Stromal cell of bone marrow (primary cell): Measurements from ENCODE around the gene MCRIP2.

Experiments used
- DNase-seq: peaks from one replicate; pipeline ENCODE4 v3.0.0-alpha.2; 2012; ENCODE audit warnings: low read depth

Gene MCRIP2

DNA sequence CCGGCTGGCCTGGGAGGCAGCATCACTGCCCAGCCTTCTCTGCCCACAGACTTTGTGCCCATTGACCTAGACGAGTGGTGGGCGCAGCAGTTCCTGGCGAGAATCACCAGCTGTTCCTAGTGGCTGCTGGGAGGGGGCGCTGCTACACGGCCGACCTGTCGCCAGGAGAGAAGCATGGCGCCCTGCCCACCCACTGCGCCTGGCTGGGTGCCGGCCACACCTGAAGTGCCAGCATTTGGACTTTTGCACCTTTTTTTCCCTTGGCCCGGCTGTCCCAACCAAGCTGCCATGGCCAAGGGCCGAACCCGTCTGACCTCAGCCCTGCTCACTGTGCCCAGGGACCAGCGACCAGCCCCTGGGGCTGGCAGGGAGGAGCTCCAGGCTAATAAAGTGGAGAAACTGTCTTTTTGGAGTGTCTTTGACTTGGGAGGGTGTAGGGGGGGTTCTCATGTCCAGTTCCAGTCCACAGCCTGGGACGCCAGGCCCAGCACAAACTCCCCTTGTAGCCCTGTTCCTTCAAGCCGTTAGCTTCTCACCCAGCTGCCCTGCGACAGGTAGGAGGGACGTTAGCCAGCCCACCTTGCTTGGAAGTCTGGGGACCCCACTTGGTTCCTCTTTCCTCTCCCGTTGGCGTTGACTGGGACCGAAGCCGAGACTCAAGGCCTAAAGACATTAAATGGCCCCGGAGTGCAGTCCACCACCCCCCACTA lies 6.6 kb downstream of the MCRIP2 start:
- DNase-seq, result no peak

DNA sequence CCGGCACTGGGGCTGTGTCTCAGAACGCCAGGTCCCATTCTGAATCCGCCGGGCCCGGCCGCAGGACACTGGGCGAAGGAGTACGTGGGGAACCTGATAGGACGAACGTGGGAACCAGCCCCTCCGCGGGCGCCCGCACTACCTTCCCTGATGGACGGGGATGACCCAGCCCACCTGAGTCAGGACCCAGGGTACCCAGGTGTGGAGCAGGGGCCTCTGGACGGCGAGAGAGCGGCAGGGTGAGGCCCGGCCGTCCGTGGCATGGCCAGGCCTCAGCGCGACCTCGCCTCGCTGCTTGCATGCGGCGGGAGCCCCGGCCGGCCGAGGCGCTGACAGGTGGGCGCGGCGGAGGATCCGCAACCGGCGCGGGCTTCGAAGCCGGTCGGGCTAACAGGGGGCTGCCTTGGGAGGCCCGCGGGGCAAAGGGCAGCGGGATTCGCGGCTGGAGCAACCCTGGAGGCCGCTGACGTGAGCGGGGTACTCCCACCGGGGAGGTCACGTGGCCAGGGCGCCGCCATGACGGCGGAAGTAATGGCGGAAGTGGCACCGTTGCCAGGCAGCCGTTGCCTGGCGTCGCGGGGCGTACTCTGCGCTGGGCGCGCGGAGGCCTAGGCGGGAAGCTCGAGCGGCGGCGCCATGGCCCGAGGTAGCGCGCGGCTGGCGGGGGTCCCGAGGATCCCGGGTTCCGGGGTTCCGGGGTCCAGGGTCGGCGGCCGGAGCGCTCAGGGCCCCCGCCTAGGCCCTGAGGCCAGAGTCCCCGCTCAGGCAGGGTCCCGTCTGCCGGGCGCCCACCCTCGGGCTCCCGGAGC lies 7.4 kb downstream of the MCRIP2 start, which contains the start of gene WDR90:
TSS of gene WDR90 (plus strand) at position 585 of the 809 bp plus-strand sequence. CDS start at position 637, 52 bp downstream.
- DNase-seq, result peak; percentile 83

DNA sequence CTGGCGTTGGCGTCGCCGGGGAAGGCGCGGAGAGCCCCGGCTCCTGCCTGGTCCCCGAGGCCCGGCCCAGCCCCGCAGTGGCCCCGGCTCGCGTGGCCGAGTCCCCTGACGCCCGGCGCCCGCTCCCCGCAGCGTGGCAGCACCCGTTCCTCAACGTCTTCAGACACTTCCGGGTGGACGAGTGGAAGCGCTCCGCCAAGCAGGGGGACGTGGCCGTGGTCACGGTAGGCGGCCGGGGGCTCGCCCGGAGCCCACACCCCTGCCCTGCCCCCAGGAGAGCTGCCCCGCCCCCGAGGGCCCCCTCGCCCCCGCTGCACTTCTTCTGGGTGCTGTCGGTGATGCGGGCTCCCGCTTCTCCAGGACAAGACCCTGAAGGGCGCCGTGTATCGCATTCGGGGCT lies 8.0 kb downstream of the MCRIP2 start:
- DNase-seq, result no peak

DNA sequence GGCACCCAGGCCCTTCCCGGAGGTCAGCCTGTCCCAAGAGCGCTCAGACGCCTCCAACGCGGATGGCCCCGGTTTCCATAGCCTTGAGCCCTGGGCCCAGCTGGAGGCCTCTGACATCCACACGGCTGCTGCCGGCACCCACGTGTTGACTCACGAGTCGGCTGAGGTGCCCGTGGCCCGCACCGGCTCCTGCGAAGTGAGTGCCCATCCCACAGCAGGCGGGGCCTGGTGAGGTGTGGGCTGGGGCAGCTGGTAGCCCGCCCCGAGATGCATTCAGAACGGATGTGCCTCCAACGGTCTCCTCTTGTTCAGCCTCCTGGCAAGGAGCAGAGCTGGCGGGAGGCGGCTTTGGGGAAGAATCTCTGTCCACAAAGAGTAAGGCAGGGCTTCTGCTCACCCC lies 10.2 kb downstream of the MCRIP2 start:
- no peak for DNase-seq

DNA sequence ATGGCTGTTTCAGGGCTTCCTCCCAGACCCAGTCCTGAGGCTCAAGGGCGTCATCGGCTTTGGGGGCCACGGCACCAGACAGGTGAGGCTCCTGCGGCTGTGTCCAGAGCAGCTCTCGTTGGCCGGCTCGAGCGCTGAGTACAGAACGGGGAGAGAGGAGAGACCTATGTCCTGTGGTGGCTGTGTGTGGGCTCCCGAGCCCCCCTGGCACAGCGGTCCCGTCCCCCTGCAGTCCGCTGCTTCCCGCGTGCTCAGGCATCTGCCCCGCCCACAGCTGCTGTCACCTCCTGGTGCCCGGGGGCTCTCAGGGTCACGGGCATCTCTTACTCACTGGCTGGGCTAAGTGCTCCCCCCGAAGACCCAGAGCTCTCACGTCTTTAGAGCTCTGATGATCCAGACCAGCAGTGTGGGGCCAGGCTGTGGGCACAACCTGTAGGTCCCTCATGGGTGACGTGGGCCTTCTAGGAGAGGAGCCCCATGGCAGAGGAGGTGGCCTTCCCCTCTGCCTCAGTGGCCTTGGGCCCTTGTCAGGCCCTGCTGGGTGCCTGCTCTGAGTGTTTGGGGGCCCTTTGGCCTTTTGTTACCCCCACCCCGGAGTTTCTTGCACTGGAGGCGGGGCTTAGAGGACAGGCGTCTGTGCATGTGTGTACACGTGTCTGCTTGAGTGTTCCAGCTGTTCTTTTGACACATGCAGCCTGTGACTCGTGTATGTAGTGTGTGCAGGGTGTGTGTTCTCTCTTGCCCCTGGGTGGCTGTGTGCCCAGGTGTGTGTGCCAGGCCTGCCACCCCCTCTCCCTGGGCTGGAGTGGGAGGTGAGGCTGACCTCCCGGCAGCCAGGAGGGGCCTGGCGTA lies 11.1 kb downstream of the MCRIP2 start:
- DNase-seq, result no peak

DNA sequence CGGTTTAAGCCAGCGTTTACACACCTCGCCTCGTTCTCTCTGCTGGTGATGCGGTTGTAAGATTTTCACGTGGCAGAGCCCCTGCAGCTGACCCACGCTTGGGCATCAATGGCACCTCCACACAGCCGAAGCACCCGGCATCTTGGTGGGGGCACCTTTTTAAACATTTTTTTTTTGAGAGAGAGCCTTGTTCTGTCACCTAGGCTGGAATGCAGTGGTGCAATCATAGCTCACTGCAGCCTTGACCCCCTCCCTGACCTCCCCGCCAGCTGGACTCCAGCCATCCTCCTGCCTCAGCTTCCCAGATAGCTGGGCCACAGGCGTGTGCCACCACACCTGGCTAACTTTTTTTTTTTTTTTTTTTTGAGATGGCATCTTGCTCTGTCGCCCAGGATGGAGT lies 12.4 kb downstream of the MCRIP2 start:
- no peak for DNase-seq

DNA sequence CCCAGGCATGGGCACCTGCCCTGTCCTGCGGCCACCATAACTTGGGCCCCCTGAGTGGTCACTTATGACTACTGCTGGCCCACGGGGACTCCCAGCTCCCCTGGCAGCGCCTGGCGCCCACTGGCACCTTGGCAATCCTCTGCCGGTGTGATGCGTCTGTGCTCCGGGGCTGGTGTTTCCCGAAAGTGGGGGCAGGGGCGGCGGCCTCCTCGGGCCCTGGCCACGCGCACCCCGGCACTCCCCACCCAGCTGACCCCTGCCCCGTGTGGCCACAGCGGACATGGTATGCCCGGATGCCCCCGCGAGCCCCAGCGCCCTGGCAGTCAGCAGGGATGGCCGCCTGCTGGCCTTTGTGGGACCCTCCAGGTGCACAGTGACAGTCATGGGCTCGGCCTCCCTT lies 15.9 kb downstream of the MCRIP2 start:
- DNase-seq, result no peak

DNA sequence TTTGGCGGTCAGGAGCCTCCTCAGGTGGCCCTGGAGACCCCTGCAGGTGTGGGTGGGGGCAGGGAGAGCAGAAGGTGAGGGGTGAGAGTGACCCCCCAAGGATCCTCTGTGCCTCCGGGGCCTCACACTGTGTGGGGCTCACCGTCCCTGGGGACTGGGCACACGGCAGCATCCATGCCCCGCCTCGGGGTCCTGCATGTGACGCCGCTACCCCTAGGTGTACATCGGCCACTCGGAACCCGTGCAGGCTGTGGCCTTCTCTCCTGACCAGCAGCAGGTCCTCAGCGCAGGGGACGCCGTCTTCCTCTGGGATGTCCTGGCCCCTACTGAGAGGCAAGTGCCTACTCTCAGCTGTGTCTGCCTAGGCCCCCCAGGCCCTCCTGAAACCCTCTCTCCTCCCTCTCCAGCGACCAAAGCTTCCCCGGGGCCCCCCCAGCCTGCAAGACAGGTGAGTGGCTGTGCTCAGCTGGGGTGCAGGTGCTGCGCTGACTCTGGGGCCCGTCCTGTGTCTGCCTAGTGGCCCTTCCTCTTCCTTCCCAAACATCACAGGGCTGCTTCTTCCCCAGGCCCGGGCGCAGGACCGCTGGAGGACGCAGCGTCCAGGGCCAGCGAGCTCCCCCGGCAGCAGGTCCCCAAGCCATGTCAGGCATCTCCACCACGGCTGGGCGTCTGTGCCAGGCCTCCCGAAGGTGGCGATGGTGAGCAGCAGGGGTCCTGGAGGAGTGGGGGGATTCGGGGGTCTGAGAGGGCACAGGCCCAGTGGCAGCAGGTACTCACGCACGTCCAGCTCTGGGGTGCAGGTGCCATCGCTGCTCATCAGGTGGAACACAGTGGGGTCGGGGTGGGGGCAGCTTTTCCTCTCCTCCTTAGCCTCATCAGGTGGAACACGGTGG lies 17.3 kb downstream of the MCRIP2 start:
- no peak for DNase-seq

DNA sequence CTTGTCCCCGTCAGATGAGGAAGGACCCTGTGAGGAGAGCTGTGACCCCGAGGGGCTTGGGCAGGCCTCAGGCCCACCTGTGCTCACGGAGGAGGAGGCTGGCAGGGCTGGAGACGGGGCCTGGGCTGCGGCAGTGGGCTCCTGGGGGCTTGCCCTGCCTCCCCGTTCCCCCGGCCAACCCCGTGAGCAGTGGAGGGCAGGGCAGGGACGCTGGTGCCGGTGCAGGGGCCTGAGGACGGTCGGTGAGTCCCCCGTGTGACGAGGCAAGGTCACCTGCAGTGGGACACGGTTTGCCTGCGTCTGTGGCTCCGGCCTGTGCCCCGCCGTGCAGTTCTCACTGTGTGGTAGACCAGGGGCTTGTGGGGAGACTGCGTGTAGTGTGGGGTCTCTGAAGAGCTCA lies 18.0 kb downstream of the MCRIP2 start:
- DNase-seq, result no peak

DNA sequence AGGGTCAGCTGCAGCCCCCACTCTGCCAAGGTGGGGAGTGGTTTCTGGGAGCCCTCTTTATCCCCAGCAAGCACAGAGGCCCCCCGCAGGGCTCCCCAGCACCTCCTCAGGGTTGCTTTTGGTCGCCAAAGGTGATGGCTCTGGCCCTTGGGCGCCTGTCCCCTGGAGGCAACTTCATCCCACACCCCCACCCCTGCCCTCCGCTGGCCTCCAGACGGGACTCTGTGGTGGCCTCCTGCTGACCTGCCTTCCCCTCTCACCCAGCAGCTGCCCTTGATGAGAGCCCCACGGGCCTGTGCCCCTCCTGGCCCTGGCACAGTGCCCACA lies 18.5 kb downstream of the MCRIP2 start:
- no peak for DNase-seq

DNA sequence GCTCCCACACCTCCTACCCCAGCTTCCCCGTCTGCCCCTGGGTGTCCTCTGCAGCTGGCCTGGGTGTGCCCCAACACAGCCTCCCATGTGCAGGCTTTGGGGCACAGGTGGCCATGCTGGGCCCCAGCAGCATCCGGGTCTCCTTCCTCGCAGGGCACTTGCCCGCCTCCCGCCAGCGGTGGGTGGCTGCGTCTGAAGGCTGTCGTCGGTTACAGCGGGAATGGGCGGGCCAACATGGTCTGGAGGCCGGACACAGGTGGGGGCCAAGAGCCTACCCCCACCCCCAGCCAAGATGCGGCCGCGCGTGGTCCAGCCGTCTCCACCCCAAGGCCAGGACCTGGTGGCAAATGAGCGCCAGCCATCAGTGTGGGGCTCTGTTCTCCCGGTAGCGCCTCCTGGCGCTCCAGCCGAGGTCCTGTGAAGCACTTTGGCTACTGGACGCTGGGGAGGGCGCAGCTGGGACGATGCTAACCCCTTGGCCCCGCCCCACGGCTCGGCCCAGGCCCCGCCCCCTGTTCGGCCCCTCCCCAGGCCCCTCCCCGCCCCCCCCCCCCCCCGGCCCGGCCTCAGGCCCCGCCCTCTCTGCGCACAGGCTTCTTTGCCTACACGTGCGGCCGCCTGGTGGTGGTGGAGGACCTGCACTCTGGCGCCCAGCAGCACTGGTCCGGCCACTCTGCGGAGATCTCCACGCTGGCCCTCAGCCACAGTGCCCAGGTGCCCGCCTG lies 19.0 kb downstream of the MCRIP2 start:
- DNase-seq, result peak; percentile 57

DNA sequence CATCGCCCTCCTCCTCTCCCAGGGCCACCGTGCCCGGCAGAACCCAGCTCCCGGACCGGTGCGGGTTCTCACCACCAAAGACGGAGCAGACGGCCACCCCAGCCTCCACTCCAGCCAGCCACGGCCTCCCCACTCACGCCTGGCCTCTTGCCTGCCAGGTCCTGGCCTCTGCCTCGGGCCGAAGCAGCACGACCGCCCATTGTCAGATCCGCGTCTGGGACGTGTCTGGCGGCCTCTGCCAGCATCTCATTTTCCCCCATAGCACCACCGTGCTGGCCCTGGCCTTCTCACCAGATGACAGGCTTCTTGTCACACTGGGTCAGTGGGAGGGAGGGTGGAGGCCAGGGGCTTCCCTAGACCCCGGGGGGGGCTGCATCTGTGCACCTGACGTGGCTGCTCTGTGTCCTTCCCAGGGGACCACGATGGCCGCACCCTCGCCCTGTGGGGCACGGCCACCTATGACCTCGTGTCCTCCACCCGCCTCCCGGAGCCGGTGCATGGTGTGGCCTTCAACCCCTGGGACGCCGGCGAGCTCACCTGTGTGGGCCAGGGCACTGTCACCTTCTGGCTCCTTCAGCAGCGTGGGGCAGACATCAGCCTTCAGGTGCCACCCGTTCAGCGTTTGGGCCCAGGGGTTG lies 19.7 kb downstream of the MCRIP2 start:
- DNase-seq, result no peak

DNA sequence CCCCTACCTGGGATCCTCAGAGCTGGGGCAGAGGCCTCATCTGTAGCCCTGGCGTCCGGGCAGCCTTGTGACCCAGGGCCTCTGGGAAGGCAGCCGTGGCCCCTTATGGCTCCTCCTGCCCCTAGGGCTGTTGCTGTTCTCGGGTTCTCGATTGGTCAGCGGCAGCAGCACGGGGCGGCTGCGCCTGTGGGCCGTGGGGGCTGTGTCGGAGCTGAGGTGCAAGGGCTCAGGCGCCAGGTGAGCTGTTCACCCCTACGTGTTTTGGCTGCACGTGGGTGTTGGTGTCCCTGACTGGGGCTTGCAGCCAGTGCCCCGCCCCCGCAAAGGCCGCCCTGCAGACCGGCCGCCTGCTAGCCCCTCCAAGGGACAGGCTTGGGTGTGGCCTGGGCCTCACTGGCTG lies 20.5 kb downstream of the MCRIP2 start:
- no peak for DNase-seq

DNA sequence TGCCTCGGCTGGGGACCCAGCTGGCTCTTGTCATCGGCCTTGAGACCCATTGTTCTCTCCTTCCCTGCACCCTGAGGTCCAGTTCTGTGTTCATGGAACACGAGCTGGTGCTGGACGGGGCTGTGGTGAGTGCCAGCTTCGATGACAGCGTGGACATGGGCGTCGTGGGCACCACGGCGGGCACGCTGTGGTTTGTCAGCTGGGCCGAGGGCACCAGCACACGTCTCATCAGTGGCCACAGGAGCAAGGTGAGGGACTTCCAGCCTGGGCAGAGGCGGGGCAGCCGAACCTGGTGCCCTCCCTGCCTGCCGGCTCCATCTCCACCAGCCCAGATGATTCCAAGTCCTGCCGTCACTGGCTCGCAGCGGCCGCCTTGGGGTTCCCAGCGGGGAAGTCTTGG lies 21.0 kb downstream of the MCRIP2 start:
- DNase-seq, result no peak

DNA sequence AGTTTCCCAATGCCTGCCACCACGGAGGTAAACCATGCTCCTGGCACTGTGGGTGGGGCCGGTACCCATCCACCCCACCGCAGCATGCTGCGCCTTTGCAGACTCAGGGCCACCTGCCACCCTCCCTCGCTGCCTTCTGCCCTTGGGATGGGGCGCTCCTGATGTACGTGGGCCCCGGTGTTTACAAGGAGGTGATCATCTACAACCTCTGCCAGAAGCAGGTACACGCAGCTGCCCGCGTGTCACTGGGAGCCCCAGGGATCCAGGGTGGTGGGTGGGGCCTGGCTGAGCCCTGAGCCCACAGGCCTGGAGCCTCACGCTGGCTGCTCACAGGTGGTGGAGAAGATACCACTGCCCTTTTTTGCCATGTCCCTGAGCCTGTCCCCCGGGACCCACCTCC lies 24.9 kb downstream of the MCRIP2 start:
- no peak for DNase-seq

DNA sequence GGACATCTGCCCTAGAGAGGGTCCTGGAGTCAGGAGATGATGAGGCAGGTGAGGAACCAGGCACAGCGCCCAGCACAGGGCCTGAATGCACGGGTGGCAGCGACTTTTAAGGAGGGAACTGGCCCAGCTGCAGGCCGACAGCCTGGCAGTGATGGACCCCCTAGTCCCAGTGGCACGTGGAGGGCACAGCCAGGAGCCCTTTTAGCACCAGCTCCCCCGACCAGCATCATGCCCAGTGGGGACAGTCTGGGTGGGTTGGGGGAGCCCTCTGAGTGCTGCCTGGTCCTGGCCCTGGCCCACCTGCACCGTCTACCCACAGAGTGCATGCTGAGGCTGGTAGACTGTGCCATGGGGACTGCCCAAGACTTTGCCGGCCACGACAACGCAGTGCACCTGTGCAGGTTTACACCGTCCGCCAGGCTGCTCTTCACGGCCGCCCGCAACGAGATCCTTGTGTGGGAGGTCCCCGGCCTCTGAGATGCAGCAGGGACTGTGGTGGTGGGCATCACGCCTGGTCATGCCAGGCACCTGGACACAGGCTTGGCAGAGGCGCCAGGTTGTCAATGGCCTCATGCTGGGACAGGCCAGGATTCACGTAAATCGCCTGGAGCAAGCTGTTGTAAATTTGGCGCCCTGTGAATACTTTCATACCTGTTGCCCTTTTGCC lies 25.6 kb downstream of the MCRIP2 start:
- no peak for DNase-seq

DNA sequence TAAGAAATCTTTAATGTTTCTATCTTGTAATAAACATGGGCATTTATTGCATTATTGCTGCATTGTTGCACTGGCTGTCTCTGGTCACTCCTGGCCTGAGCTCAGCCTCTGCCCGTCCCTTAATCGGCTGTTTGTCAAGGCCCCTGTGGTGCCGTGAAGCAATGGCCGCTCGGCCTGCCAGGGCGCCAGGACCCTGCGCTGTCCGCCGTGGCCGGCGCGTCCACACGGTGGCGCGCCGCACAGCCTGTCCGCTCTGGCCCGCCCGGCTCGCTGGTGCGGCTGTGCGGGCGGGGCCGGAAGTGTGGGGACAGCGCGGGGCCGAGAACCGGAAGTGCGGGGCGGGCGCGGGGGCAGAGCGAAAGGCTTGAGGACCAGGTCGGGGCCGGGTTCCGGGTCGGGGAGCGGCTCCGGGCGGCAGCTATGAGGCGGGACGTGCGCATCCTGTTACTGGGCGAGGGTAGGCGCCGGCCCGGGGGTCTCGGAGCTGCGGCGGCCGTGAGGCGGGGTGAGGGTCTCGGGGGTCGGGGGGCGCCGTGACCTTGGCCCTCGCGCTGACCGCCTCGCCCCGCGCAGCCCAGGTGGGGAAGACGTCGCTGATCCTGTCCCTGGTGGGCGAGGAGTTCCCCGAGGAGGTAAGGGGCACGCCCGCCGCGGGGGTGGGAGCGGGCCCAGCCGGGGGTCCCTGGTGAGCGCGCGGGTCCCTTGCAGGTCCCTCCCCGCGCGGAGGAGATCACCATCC lies 26.3 kb downstream of the MCRIP2 start, which contains the start of gene RHOT2:
TSS of gene RHOT2 (plus strand) at position 353 of the 739 bp plus-strand sequence. CDS start at position 421, 68 bp downstream.
- DNase-seq, result peak; percentile 81

DNA sequence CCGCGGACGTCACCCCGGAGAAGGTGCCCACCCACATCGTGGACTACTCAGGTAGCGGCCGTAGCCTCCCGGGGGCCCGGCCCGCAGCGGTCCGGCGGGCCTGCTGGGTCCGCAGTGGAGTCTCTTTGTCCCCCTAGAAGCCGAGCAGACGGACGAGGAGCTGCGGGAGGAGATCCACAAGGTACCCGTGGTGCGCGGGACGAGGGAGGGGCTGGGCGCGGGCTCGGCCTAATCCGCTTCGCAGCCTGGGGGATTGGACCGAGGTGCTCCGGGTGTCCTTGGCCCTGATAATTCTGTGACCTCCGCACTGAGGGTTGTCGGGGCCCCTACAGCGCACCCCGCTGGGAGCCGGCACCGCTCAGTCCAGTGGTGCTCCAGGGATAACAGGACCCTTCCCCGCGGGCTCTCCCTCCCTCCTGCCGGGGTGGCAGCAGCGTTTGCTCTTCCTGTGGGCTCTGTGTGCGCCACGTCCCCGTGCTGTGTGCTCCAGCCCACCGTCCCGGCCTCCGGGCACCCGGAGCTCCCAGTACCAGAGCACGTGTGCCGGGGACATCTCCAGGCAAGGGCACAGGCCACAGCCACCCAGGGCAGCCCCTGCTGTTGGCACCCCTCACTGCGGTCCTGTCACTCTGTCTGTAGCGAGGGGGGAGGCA lies 27.0 kb downstream of the MCRIP2 start:
- no peak for DNase-seq

DNA sequence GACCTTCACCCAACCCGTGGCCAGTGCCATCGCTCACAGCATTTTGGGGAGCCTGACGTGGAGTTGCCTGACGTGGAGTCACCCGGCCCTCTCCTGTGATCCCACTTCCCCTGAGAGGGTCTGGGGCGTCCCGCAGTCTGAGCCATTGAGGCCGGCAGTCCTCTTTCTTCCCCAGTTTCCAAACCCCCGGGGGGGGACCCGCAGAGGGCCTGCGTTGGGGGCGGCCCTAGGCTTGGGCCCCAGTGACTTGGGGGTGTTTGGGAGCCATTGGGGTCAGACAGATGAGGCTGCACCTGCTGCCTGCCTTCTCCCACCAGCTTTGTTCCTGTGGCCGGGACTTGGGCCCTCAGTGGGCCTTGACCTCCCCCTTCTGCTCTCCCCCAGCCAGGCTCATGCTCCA lies 28.0 kb downstream of the MCRIP2 start:
- DNase-seq, result no peak
